ENCODE measurements around the gene ZSCAN4.

GRCh38 chr19:57651654-57651996 is 17.1 kb upstream of the ZSCAN4 start:
- no peak for TF ChIP-seq EP300 (IDR thresholded peaks at IDR 0.05)
- TF ChIP-seq CTCF (IDR thresholded peaks at IDR 0.05): no peak
- no peak for TF ChIP-seq POLR2A (IDR thresholded peaks at IDR 0.05)
